Progenitor cell of endocrine pancreas (in vitro differentiated cells): ENCODE measurements around the gene GSTM4. TPM values are rescaled to one million over a fixed set of nuclear protein-coding genes. Genes with fewer than 3 reads are reported as not detected.

Experiments
- DNase-seq: peaks from one replicate; pipeline ENCODE4 v3.0.0; 2021; ENCODE audit warnings: low spot score; ENCODE audit not compliant: unreplicated experiment
- H3K27ac Mint-ChIP-seq: 2 replicates; pipeline ENCODE4 v1.8.0; 2021; ENCODE audit warnings: mild to moderate bottlenecking, moderate library complexity, mixed read lengths
- H3K27me3 Mint-ChIP-seq: 2 replicates; pipeline ENCODE4 v1.8.0; 2021; ENCODE audit warnings: mixed read lengths
- H3K36me3 Mint-ChIP-seq: 2 replicates; pipeline ENCODE4 v1.8.0; 2022; ENCODE audit warnings: mixed read lengths; ENCODE audit not compliant: insufficient read depth
- H3K4me1 Mint-ChIP-seq: 2 replicates; pipeline ENCODE4 v1.8.0; 2021; ENCODE audit warnings: low read depth, mixed read lengths
- H3K4me3 Mint-ChIP-seq: 2 replicates; pipeline ENCODE4 v1.8.0; 2021; ENCODE audit warnings: low read depth, mild to moderate bottlenecking, moderate library complexity, mixed read lengths
- H3K9me3 Mint-ChIP-seq: 2 replicates; pipeline ENCODE4 v1.8.0; 2021; ENCODE audit warnings: low read depth, mixed read lengths
- total RNA-seq: library from RNA; stranded (reverse); gene quantifications from 2 replicates; pipeline ENCODE4 v1.2.1, GENCODE V29; 2021
- TF ChIP-seq, protein P1 (sequence below): fragments of 200-600 bp; sonication (generic); IDR thresholded peaks from one replicate; pipeline ENCODE4 v1.5.0; 2021; ENCODE audit warnings: antibody characterized with exemption, mild to moderate bottlenecking; ENCODE audit not compliant: unreplicated experiment

The GSTM4 gene
- total RNA-seq, 1 donor from 2014 or later = 21.0 TPM

DNA sequence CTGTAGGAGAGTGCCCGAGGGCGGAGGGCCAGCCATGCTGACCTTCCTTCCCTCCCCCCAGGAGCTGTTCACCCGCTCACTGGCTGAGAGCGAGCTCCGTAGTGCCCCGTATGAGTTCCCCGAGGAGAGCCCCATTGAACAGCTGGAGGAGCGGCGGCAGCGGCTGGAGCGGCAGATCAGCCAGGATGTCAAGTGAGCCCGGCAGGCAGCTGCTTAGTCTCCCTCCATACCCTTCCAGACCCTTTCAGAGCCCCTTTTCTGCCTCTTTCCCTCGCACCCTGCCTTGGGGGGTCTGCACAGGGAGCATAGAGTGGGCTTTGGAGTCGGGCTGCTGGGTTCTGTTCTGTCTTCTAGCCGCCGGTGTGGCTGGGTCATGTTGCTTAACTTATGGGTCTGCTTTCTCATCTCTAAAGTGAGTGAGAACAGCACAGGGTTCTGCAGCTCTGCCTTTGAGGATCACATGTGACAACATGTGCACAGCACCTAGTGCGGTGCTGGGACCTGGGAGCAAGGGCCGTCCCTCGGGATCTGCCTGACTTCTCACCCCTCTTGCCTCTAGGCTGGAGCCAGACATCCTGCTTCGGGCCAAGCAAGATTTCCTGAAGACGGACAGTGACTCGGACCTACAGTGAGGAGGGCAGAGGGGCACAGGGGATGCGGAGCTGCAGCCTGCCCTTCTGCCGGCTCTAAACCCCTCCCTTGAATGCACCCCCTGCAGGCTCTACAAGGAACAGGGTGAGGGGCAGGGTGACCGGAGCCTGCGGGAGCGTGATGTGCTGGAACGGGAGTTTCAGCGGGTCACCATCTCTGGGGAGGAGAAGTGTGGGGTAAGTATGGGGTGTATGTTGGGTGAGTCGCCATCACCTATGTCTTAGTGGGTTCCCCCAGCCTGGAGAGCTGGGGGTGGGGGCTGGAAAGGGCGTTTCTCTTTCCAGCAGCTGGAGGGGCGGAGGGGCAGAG lies 30.0 kb upstream of the GSTM4 start:
- Mint-ChIP-seq H3K4me3 (no peak overlapping the region), H3K27me3 (no peaks in the 10 kb centered on the region)
- no peak for DNase-seq

DNA sequence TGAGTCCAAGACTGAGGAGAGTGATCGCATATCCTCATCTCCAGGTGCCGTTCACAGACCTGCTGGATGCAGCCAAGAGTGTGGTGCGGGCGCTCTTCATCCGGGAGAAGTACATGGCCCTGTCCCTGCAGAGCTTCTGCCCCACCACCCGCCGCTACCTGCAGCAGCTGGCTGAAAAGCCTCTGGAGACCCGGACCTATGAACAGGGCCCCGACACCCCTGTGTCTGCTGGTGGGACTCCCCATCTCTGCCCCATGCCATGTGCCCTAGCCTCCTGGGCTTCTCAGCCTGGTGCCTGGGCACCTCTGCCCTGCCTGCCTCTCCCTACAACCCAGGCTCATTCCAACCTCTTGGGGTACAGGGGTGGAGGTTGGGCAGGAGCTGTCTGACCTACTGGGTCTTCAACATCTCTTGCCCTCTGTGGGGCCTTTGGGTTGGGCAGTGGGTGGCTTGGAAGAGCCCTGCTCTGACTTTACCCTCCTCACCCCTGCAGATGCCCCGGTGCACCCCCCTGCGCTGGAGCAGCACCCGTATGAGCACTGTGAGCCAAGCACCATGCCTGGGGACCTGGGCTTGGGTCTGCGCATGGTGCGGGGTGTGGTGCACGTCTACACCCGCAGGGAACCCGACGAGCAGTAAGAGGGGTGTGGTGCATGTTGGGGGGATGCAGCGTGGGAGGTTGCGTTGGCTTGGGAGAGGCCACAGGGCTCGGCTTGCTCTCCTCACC lies 29.1 kb upstream of the GSTM4 start:
- H3K27me3 Mint-ChIP-seq = no peaks in the 10 kb centered on the region
- no peaks in the 10 kb centered on the region for H3K9me3 Mint-ChIP-seq
- TF ChIP-seq, protein P1, sequence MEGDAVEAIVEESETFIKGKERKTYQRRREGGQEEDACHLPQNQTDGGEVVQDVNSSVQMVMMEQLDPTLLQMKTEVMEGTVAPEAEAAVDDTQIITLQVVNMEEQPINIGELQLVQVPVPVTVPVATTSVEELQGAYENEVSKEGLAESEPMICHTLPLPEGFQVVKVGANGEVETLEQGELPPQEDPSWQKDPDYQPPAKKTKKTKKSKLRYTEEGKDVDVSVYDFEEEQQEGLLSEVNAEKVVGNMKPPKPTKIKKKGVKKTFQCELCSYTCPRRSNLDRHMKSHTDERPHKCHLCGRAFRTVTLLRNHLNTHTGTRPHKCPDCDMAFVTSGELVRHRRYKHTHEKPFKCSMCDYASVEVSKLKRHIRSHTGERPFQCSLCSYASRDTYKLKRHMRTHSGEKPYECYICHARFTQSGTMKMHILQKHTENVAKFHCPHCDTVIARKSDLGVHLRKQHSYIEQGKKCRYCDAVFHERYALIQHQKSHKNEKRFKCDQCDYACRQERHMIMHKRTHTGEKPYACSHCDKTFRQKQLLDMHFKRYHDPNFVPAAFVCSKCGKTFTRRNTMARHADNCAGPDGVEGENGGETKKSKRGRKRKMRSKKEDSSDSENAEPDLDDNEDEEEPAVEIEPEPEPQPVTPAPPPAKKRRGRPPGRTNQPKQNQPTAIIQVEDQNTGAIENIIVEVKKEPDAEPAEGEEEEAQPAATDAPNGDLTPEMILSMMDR = no peak
- H3K27ac Mint-ChIP-seq = no peak overlapping the region
- no peak for DNase-seq
- peaks cover 2% of the 10 kb centered on the region for H3K4me1 Mint-ChIP-seq
- H3K36me3 Mint-ChIP-seq = peaks cover 7% of the 10 kb centered on the region
- H3K4me3 Mint-ChIP-seq = no peak overlapping the region

More for the DNA sequence above, 30.0 kb upstream of the GSTM4 start:
- H3K36me3 Mint-ChIP-seq = peaks cover 4% of the 10 kb centered on the region
- H3K9me3 Mint-ChIP-seq = no peaks in the 10 kb centered on the region
- H3K4me1 Mint-ChIP-seq = peaks cover 6% of the 10 kb centered on the region
- TF ChIP-seq, protein P1 = no peak
- no peak overlapping the region for H3K27ac Mint-ChIP-seq

DNA sequence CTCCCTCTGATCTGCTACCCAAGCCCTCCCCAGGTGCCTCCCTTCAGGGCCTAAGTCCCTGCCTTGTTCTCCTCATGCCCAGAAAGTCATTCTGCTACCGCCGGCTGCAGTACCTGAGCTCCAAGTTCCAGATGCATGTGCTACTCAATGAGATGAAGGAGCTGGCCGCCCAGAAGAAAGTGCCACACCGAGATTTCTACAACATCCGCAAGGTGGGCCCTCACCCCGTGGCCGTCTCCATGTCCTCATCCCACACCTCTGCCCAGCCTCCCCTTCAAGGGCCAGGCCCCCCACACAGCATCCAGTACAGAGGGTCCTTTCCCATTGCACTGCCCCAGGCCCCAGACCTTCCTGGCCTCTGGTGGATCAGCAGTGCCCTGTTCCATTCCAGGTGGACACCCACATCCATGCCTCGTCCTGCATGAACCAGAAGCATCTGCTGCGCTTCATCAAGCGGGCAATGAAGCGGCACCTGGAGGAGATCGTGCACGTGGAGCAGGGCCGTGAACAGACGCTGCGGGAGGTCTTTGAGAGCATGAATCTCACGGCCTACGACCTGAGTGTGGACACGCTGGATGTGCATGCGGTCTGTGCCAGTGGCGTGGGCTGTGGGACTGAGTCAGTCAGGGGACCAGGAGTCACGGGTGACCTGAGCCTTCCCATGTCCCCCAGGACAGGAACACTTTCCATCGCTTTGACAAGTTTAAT lies 28.1 kb upstream of the GSTM4 start:
- H3K36me3 Mint-ChIP-seq = peaks cover 8% of the 10 kb centered on the region
- H3K4me3 Mint-ChIP-seq = no peak overlapping the region
- H3K9me3 Mint-ChIP-seq = no peaks in the 10 kb centered on the region
- no peak overlapping the region for H3K27ac Mint-ChIP-seq
- TF ChIP-seq, protein P1 = no peak
- no peaks in the 10 kb centered on the region for H3K27me3 Mint-ChIP-seq
- DNase-seq = no peak
- no peaks in the 10 kb centered on the region for H3K4me1 Mint-ChIP-seq

DNA sequence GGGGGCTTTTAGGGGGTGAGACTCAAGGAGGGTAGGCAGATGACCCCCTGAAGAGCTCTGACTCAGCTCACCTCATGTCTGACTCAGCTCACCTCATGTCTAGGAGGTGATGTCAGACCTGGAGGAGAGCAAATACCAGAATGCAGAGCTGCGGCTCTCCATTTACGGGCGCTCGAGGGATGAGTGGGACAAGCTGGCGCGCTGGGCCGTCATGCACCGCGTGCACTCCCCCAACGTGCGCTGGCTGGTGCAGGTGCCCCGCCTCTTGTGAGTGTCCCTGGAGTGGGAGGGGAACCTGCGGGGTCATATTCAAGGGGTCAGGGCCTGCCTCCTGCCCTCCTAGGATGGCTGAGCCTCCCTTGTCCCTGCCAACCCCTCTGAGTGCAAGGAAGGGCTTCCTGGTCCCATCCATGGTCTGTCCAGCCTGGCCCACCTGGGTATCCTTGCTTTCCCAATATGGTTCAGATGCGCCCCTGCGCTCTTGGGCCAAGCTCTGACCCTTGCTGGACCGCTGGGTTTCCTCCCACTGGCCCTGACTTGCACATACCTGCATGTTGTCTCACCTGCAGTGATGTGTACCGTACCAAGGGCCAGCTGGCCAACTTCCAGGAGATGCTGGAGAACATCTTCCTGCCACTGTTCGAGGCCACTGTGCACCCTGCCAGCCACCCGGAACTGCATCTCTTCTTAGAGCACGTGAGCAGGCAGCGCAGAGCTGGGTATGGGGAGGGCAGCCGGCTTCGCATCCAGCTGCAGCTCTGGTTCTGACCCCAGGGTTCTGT lies 27.2 kb upstream of the GSTM4 start:
- H3K4me3 Mint-ChIP-seq = no peak overlapping the region
- DNase-seq = no peak
- H3K4me1 Mint-ChIP-seq = no peaks in the 10 kb centered on the region
- no peak overlapping the region for H3K27ac Mint-ChIP-seq
- H3K36me3 Mint-ChIP-seq = peaks cover 8% of the 10 kb centered on the region
- no peaks in the 10 kb centered on the region for H3K9me3 Mint-ChIP-seq
- TF ChIP-seq, protein P1 = no peak
- H3K27me3 Mint-ChIP-seq = no peaks in the 10 kb centered on the region
